WTC11 (cell line): ENCODE results near the gene PITPNC1. TPM values are rescaled to one million over a fixed set of nuclear protein-coding genes. Genes with fewer than 3 reads are reported as not detected.

ENCODE experiments used
- ATAC-seq: fragments of 200-7000 bp; cut with Tn5 transposase; 2 replicates; pipeline ENCODE4 v1.10.0; 2021; ENCODE audit warnings: mild to moderate bottlenecking, moderate library complexity
- CTCF ChIA-PET: fragments of 300-600 bp; sonication (Branson Sonifier 250); formaldehyde crosslinking; loops from one replicate; lab custom pipeline; 2021; ENCODE audit warnings: antibody characterized with exemption; lab: Charles Lee
- POLR2A ChIA-PET: fragments of 350-600 bp; sonication (Branson Sonifier 250); formaldehyde crosslinking; loops from one replicate; lab custom pipeline; 2021; ENCODE audit warnings: antibody characterized with exemption; lab: Charles Lee
- DNase-seq: peaks from one replicate; pipeline ENCODE4 v3.0.0; 2021; ENCODE audit warnings: low spot score
- H3K27ac Mint-ChIP-seq: 2 replicates; pipeline ENCODE4 v1.8.0; 2021; ENCODE audit warnings: mixed read lengths
- H3K27me3 Mint-ChIP-seq: 2 replicates; pipeline ENCODE4 v1.8.0; 2021; ENCODE audit warnings: low read depth, mild to moderate bottlenecking, moderate library complexity, mixed read lengths
- H3K36me3 Mint-ChIP-seq: 2 replicates; pipeline ENCODE4 v1.8.0; 2021; ENCODE audit warnings: mixed read lengths
- H3K4me1 Mint-ChIP-seq: 2 replicates; pipeline ENCODE4 v1.8.0; 2022; ENCODE audit warnings: mixed read lengths
- H3K4me3 Mint-ChIP-seq: 2 replicates; pipeline ENCODE4 v1.8.0; 2021; ENCODE audit warnings: mild to moderate bottlenecking, moderate library complexity, mixed read lengths
- H3K9me3 Mint-ChIP-seq: 2 replicates; pipeline ENCODE4 v1.8.0; 2021; ENCODE audit warnings: mixed read lengths
- CREB1 ChIP-seq: sonication (generic); formaldehyde crosslinking; IDR thresholded peaks from 2 replicates; pipeline ENCODE4 v1.8.0; 2023; ENCODE audit warnings: mild to moderate bottlenecking, missing genetic modification reagents
- FOXJ3 ChIP-seq: sonication (generic); formaldehyde crosslinking; IDR thresholded peaks from 2 replicates; pipeline ENCODE4 v1.9.0; 2021; ENCODE audit warnings: missing genetic modification reagents, mild to moderate bottlenecking, borderline replicate concordance
- FOXP1 ChIP-seq: sonication (generic); formaldehyde crosslinking; IDR thresholded peaks from 2 replicates; pipeline ENCODE4 v1.8.0; 2022; ENCODE audit warnings: missing genetic modification reagents, mild to moderate bottlenecking, moderate library complexity, borderline replicate concordance
- MAX ChIP-seq: sonication (generic); formaldehyde crosslinking; IDR thresholded peaks from 2 replicates; pipeline ENCODE4 v1.8.0; 2022; ENCODE audit warnings: mild to moderate bottlenecking, missing genetic modification reagents
- MXD4 ChIP-seq: fragments of 250-450 bp; sonication (Bioruptor Pico); IDR thresholded peaks from 2 replicates; pipeline ENCODE4 v1.8.0; 2021; ENCODE audit warnings: mild to moderate bottlenecking, moderate library complexity, borderline replicate concordance
- NFATC4 ChIP-seq: fragments of 250-450 bp; sonication (Bioruptor Pico); IDR thresholded peaks from 2 replicates; pipeline ENCODE4 v1.9.0; 2021; ENCODE audit warnings: mild to moderate bottlenecking
- RELA ChIP-seq: sonication (generic); formaldehyde crosslinking; IDR thresholded peaks from 2 replicates; pipeline ENCODE4 v1.8.1; 2022; ENCODE audit warnings: missing genetic modification reagents, mild to moderate bottlenecking, borderline replicate concordance
- SMAD4 ChIP-seq: sonication (generic); formaldehyde crosslinking; IDR thresholded peaks from 2 replicates; pipeline ENCODE4 v1.8.0; 2022; ENCODE audit warnings: mild to moderate bottlenecking, missing genetic modification reagents
- STAT6 ChIP-seq: sonication (generic); formaldehyde crosslinking; conservative IDR thresholded peaks from 2 replicates; pipeline ENCODE4 v1.8.1; 2023; ENCODE audit warnings: mild to moderate bottlenecking, low read depth, missing genetic modification reagents, moderate library complexity
- TCF7 ChIP-seq: sonication (generic); formaldehyde crosslinking; IDR thresholded peaks from 2 replicates; pipeline ENCODE4 v1.8.0; 2022; ENCODE audit warnings: mild to moderate bottlenecking, low read depth, missing genetic modification reagents, moderate library complexity
- USF2 ChIP-seq: sonication (generic); formaldehyde crosslinking; IDR thresholded peaks from 2 replicates; pipeline ENCODE4 v1.8.1; 2023; ENCODE audit warnings: mild to moderate bottlenecking, missing genetic modification reagents, moderate library complexity
- ZNF263 ChIP-seq: sonication (generic); formaldehyde crosslinking; IDR thresholded peaks from 2 replicates; pipeline ENCODE4 v1.8.1; 2022; ENCODE audit warnings: low read depth, mild to moderate bottlenecking, moderate library complexity, missing genetic modification reagents
- ZNF396 ChIP-seq: fragments of 250-450 bp; sonication (Bioruptor Pico); IDR thresholded peaks from 2 replicates; pipeline ENCODE4 v1.8.0; 2021; ENCODE audit warnings: mild to moderate bottlenecking, moderate library complexity, borderline replicate concordance
- ZNF416 ChIP-seq: fragments of 250-450 bp; sonication (Bioruptor Pico); IDR thresholded peaks from 2 replicates; pipeline ENCODE4 v1.9.0; 2021; ENCODE audit warnings: mild to moderate bottlenecking, inconsistent platforms
- ZNF423 ChIP-seq: fragments of 250-450 bp; sonication (Bioruptor Pico); IDR thresholded peaks from 2 replicates; pipeline ENCODE4 v2.1.2; 2022; ENCODE audit warnings: mild to moderate bottlenecking, moderate library complexity
- total RNA-seq: library from RNA; stranded (reverse); gene quantifications from 3 replicates; pipeline ENCODE4 v1.2.3, GENCODE V29; 2021
- TF ChIP-seq, protein P1 (sequence below): sonication (generic); formaldehyde crosslinking; IDR thresholded peaks from 2 replicates; pipeline ENCODE4 v1.8.0; 2023; ENCODE audit warnings: missing genetic modification reagents, mild to moderate bottlenecking, borderline replicate concordance
- TF ChIP-seq, protein P2 (sequence below): fragments of 250-450 bp; sonication (Bioruptor Pico); IDR thresholded peaks from 2 replicates; pipeline ENCODE4 v1.9.0; 2021; ENCODE audit warnings: mild to moderate bottlenecking, borderline replicate concordance
- TF ChIP-seq, protein P3 (sequence below): sonication (generic); formaldehyde crosslinking; IDR thresholded peaks from 2 replicates; pipeline ENCODE4 v1.8.1; 2022; ENCODE audit warnings: mild to moderate bottlenecking, moderate library complexity, missing genetic modification reagents
- TF ChIP-seq, protein P4 (sequence below): fragments of 250-450 bp; sonication (Bioruptor Pico); IDR thresholded peaks from 2 replicates; pipeline ENCODE4 v1.9.0; 2021; ENCODE audit warnings: mild to moderate bottlenecking
- TF ChIP-seq, protein P5 (sequence below): sonication (generic); formaldehyde crosslinking; IDR thresholded peaks from 2 replicates; pipeline ENCODE4 v1.8.1; 2022; ENCODE audit warnings: low read depth, missing genetic modification reagents, borderline replicate concordance

Gene PITPNC1
- total RNA-seq, 1 experiment from 2014 or later: 39.8 TPM

GRCh38 chr17:67399676-67400075 lies 22.6 kb downstream of the PITPNC1 start:
- no peak overlapping the region for H3K27ac Mint-ChIP-seq
- no peak for ATAC-seq
- no peaks in the 10 kb centered on the region for H3K9me3 Mint-ChIP-seq
- peaks cover 16% of the 10 kb centered on the region for H3K36me3 Mint-ChIP-seq
- DNase-seq: no peak
- ChIA-PET POLR2A (no interaction called here), CTCF (no interaction called here)
- peaks cover 41% of the 10 kb centered on the region for H3K4me1 Mint-ChIP-seq
- no peaks in the 10 kb centered on the region for H3K27me3 Mint-ChIP-seq
- TF ChIP-seq ZNF423 (CRISPR knock-in tag): no peak
- TF ChIP-seq, protein P1, sequence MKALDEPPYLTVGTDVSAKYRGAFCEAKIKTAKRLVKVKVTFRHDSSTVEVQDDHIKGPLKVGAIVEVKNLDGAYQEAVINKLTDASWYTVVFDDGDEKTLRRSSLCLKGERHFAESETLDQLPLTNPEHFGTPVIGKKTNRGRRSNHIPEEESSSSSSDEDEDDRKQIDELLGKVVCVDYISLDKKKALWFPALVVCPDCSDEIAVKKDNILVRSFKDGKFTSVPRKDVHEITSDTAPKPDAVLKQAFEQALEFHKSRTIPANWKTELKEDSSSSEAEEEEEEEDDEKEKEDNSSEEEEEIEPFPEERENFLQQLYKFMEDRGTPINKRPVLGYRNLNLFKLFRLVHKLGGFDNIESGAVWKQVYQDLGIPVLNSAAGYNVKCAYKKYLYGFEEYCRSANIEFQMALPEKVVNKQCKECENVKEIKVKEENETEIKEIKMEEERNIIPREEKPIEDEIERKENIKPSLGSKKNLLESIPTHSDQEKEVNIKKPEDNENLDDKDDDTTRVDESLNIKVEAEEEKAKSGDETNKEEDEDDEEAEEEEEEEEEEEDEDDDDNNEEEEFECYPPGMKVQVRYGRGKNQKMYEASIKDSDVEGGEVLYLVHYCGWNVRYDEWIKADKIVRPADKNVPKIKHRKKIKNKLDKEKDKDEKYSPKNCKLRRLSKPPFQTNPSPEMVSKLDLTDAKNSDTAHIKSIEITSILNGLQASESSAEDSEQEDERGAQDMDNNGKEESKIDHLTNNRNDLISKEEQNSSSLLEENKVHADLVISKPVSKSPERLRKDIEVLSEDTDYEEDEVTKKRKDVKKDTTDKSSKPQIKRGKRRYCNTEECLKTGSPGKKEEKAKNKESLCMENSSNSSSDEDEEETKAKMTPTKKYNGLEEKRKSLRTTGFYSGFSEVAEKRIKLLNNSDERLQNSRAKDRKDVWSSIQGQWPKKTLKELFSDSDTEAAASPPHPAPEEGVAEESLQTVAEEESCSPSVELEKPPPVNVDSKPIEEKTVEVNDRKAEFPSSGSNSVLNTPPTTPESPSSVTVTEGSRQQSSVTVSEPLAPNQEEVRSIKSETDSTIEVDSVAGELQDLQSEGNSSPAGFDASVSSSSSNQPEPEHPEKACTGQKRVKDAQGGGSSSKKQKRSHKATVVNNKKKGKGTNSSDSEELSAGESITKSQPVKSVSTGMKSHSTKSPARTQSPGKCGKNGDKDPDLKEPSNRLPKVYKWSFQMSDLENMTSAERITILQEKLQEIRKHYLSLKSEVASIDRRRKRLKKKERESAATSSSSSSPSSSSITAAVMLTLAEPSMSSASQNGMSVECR: no peak
- TF ChIP-seq, protein P2, sequence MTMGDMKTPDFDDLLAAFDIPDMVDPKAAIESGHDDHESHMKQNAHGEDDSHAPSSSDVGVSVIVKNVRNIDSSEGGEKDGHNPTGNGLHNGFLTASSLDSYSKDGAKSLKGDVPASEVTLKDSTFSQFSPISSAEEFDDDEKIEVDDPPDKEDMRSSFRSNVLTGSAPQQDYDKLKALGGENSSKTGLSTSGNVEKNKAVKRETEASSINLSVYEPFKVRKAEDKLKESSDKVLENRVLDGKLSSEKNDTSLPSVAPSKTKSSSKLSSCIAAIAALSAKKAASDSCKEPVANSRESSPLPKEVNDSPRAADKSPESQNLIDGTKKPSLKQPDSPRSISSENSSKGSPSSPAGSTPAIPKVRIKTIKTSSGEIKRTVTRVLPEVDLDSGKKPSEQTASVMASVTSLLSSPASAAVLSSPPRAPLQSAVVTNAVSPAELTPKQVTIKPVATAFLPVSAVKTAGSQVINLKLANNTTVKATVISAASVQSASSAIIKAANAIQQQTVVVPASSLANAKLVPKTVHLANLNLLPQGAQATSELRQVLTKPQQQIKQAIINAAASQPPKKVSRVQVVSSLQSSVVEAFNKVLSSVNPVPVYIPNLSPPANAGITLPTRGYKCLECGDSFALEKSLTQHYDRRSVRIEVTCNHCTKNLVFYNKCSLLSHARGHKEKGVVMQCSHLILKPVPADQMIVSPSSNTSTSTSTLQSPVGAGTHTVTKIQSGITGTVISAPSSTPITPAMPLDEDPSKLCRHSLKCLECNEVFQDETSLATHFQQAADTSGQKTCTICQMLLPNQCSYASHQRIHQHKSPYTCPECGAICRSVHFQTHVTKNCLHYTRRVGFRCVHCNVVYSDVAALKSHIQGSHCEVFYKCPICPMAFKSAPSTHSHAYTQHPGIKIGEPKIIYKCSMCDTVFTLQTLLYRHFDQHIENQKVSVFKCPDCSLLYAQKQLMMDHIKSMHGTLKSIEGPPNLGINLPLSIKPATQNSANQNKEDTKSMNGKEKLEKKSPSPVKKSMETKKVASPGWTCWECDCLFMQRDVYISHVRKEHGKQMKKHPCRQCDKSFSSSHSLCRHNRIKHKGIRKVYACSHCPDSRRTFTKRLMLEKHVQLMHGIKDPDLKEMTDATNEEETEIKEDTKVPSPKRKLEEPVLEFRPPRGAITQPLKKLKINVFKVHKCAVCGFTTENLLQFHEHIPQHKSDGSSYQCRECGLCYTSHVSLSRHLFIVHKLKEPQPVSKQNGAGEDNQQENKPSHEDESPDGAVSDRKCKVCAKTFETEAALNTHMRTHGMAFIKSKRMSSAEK (CRISPR knock-in tag): no peak
- no peak for TF ChIP-seq STAT6 (CRISPR knock-in tag)
- no peak for TF ChIP-seq ZNF396 (CRISPR knock-in tag)
- TF ChIP-seq RELA (CRISPR knock-in tag): no peak
- TF ChIP-seq ZNF263 (CRISPR knock-in tag): no peak
- TF ChIP-seq MAX (CRISPR knock-in tag): no peak
- no peak for TF ChIP-seq ZNF416 (CRISPR knock-in tag)
- no peak overlapping the region for H3K4me3 Mint-ChIP-seq

GRCh38 chr17:67400193-67400592 lies 23.1 kb downstream of the PITPNC1 start:
- ChIA-PET CTCF (no interaction called here), POLR2A (no interaction called here)
- peaks cover 41% of the 10 kb centered on the region for H3K4me1 Mint-ChIP-seq
- no peaks in the 10 kb centered on the region for H3K9me3 Mint-ChIP-seq
- peaks cover 12% of the 10 kb centered on the region for H3K36me3 Mint-ChIP-seq
- DNase-seq (no peak), ATAC-seq (no peak)
- H3K4me3 Mint-ChIP-seq: no peak overlapping the region
- H3K27me3 Mint-ChIP-seq: no peaks in the 10 kb centered on the region
- no peak overlapping the region for H3K27ac Mint-ChIP-seq
- TF ChIP-seq, protein P3, sequence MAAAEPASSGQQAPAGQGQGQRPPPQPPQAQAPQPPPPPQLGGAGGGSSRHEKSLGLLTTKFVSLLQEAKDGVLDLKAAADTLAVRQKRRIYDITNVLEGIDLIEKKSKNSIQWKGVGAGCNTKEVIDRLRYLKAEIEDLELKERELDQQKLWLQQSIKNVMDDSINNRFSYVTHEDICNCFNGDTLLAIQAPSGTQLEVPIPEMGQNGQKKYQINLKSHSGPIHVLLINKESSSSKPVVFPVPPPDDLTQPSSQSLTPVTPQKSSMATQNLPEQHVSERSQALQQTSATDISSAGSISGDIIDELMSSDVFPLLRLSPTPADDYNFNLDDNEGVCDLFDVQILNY (CRISPR knock-in tag): no peak
- TF ChIP-seq NFATC4 (no peak), SMAD4 (no peak), MXD4 (CRISPR knock-in tag) (no peak), FOXJ3 (CRISPR knock-in tag) (no peak), USF2 (CRISPR knock-in tag) (no peak), CREB1 (no peak), TCF7 (CRISPR knock-in tag) (no peak), FOXP1 (CRISPR knock-in tag) (no peak)
- TF ChIP-seq, protein P4, sequence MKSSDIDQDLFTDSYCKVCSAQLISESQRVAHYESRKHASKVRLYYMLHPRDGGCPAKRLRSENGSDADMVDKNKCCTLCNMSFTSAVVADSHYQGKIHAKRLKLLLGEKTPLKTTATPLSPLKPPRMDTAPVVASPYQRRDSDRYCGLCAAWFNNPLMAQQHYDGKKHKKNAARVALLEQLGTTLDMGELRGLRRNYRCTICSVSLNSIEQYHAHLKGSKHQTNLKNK: no peak
- TF ChIP-seq, protein P5, sequence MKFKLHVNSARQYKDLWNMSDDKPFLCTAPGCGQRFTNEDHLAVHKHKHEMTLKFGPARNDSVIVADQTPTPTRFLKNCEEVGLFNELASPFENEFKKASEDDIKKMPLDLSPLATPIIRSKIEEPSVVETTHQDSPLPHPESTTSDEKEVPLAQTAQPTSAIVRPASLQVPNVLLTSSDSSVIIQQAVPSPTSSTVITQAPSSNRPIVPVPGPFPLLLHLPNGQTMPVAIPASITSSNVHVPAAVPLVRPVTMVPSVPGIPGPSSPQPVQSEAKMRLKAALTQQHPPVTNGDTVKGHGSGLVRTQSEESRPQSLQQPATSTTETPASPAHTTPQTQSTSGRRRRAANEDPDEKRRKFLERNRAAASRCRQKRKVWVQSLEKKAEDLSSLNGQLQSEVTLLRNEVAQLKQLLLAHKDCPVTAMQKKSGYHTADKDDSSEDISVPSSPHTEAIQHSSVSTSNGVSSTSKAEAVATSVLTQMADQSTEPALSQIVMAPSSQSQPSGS (CRISPR knock-in tag): no peak
